ENCODE data around the gene UBA5.
"Not testable (repeated sequence)": the region's sequence is repeated elsewhere in the genome, so short reads cannot be mapped to it uniquely, and the experiment has no call there.

The UBA5 gene

DNA sequence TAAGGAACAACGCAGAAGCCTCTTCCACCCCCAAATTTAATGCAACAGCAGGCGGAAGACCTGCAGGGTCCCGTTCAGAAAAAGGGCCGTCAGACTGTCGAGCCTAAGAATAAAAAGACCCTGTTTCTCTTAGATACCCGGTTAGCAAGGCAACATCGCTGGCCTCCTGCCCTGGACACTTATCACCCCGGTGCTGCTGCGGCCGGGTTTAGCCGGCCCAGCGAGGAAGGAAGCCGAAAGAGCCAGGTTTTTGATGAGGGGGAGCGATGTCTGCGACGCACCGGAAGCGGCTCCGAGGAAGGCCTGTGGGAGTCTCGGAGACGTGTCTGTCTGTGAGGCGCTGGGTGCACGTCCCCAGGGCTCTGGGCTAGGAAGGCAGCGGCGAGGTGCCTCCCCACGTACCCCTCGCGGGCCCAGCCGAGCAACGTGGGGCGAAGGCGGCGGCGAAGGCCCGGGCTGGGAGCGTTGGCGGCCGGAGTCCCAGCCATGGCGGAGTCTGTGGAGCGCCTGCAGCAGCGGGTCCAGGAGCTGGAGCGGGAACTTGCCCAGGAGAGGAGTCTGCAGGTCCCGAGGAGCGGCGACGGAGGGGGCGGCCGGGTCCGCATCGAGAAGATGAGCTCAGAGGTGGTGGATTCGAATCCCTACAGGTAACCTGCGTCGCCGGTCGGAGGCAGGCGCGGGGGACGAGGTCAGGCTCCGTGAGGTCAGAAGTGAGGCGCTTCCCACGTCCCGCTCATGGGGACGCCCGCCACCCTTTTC lies at the start of gene UBA5:
Gene UBA5, plus strand, starts transcription at position 278 of the 759 bp plus-strand sequence. Its CDS starts 209 bp downstream, at position 487.
- peak; percentile 34 to 43 for DNase-seq (ENCODE audit: low read depth in 2 of 2, low spot score in 1 of 2)

DNA sequence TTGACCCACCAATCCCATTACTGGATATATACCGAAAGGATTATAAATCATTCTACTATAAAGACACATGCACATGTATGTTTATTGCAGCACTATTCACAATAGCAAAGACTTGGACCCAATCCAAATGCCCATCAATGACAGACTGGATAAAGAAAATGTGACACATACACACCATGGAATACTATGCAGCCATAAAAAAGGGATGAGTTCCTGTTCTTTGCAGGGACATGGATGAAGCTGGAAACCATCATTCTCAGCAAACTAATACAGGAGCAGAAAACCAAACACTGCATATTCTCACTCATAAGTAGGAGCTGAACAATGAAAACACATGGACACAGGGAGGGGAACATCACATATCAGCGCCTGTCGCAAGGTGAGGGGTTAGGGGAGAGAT lies 44.8 kb upstream of the UBA5 start:
- DNase-seq (ENCODE audit: low read depth in 2 of 2, low spot score in 1 of 2), result not testable (repeated sequence)

DNA sequence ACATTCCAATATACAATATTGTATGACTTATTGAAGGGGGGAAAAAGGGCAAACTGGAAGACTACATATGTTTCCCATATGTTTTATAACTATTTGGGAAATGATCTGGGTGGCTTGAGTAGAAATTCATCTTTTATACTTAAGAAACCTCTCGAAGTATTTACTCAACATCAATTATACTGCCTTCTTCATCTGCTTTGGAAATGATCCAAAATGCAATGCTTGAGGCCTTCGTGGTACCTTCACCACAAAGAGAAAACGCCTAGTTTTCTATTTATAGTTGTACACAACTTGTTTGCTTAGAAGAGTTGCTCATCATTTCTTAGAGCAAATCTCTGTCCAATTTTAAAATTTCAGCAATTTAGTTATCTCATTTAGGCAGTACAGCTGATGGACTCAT lies 44.2 kb upstream of the UBA5 start:
- DNase-seq (ENCODE audit: low read depth in 2 of 2, low spot score in 1 of 2), result no peak

DNA sequence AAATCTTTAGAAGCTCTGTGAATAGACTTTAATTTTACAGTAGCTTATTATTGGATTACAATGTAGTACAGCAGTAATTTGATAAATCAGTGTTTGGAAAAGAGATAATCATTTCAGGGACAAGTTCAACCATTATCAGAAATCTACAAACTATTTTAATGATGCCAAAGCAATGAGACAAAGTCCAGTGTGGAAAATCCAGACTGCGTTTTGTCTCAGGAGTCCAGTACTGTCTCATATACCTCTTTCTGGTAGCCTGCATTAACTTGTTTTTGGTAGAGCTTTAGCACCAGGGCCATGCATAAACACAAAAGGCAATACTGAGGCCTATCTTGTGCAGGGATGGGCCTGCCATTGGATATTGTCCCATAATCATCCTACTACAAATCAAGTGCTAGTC lies 43.3 kb upstream of the UBA5 start:
- no peak for DNase-seq (ENCODE audit: low read depth in 2 of 2, low spot score in 1 of 2)

DNA sequence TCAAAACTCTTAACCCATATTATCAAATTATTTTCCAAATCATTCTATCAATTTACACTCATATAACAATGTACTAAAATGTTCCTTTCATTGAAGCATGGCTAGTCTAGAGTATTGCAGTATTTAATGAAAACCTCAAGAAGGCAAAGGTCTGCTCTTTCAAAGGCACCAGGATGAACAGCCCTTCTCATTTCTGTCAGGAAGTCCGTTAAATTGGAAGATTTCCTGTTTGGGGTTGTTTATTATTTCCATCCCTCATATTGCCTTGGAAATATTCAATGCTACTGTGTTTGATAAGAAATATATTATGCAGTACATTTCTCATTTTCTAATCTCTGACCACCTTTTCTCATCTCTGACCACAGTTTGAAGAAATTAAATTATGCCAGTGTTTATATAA lies 38.0 kb upstream of the UBA5 start:
- DNase-seq (ENCODE audit: low read depth in 2 of 2, low spot score in 1 of 2), result no peak

DNA sequence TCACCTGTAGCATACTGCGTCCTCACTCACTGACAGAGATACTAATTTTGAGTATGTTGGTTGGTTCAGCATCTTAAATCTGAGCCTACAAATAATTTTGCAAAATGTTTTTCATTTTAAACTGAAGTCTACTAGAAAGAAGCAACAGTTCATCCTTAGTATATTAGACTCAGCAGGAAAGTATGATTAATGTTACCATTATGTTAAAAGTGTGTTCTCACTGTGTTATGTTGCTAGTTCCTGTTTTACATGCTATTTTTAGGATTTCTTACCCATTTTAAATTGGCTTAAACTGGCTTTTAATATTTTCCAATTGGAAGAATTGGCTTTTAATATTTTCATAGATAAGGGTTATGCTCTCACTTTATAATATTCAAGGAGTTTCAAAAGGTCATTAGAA lies 37.4 kb upstream of the UBA5 start:
- no peak for DNase-seq (ENCODE audit: low read depth in 2 of 2, low spot score in 1 of 2)

DNA sequence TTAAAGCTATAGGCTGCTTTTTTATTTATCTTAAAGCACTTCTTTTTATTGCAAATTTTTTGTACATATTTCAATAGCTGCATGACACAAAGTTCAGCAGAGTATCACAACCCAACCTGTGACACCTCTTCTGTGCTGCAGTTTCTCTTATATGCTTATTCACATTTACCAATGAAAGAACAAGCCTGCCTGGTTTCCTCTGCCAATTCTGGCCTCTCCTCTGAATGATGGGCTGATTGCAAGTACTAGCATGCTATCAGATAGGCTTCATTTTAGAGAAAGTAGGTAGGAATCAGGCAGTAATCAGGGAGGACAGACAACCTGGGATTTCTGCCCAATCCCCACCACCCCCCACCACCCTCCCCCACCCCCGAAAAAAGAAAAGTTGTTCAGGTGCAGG lies 36.5 kb upstream of the UBA5 start:
- no peak for DNase-seq (ENCODE audit: low read depth in 2 of 2, low spot score in 1 of 2)

DNA sequence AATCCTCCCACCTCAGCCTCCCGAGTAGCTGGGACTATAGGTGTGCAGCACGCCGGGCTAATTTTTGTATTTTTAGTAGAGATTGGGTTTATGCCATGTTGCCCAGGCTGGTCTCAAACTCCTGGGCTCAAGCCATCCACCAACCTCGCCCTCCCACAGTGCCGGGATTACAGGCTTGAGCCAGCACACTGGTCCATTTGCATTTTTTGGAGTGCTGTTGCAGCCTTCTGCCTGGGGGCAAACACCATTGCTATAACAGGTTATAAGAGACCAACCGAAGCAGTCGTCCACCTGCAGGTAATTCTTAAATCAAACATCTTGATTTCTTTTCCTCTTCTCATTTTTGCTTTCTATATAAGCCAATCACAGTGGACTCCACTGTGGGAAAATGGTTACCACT lies 35.3 kb upstream of the UBA5 start:
- no peak for DNase-seq (ENCODE audit: low read depth in 2 of 2, low spot score in 1 of 2)

DNA sequence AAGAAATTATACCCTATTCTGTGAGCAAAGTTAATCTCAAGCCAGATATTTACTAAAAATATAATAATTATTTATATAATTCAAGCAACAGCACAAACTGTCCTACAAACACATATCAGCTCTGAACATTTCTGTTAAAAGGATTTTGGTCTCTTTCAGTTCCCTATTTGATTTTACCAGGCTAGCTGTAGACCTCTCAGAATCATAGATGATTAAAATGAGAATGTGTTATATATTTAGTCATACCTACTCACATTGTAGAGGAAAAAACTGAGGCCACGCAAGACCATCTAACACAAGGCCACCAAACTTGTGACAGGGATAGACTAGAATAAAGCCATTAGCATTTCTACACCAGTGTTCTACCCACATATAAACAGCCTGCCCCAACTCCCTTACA lies 34.5 kb upstream of the UBA5 start:
- no peak for DNase-seq (ENCODE audit: low read depth in 2 of 2, low spot score in 1 of 2)

DNA sequence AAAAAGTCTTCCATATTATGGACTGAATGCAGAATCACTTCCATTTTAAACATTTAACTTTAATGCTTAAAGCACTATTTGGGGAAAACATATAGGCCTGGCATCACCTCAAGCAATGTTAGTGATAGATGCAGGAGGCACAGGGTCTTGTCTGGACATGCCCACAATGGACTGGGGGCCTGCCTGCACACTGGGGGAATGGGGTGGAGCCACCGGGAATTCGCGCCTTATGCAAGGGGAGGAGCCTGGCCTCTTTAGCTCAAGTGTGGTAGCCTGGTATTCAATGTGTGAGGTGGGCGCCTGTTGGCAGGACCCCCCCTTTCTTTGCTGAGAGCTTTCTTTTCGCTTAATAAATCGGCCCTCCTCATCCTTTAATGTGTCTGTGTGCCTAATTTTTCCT lies 33.2 kb upstream of the UBA5 start:
- DNase-seq (ENCODE audit: low read depth in 2 of 2, low spot score in 1 of 2), result no peak

DNA sequence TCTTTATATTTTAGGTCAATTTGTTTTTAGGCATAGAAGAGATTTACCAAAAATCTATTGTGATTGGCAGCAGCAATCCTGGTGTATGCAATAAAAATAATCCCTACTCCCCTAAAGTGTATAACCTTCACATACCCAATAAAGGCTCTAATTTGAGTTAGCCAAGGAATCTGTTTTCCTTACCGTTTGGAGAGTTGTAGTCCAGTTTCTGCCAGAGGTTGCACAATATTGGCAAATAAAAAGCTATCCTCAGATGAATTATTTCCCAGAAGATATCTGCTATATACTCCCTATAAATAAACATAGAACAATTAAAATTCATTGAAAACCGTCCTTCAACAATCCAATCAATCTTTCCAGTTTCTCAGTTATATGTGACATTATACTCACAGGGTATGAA lies 32.0 kb upstream of the UBA5 start:
- no peak for DNase-seq (ENCODE audit: low read depth in 2 of 2, low spot score in 1 of 2)

DNA sequence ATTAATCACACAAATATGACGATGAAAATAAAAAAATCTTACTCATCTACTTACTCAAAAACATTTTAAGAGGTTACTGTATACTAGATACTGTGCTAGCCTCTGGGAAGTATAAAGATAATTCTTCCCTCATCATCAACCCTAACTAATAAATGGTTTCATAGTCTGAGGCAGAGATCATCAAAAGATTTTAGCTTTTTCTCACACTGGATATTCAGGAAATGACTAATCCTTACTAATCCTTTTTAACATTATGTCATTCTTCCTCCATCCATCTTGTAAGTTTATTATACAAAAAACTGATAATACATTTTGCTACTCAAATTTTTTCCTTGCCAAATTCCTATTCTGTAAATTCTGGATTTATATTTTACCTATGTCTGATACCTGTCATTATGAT lies 30.2 kb upstream of the UBA5 start:
- no peak for DNase-seq (ENCODE audit: low read depth in 2 of 2, low spot score in 1 of 2)

DNA sequence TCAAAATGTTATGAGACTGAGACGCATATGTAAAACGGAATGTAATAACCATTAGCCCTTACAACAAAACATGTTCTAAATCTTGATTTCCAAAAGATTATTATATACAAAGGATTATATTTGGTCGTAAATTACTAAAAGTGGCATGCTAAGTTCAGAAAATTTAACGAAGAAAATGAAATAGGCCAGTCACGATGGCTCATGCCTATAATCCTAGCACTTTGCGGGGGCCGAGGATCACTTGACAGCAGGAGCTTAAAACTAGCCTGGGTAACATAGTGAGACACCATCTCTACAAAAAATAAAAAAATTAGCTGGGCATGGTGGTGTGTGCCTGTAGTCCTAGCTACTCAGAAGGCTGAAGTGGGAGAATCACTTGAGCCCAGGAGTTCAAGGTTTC lies 29.5 kb upstream of the UBA5 start:
- DNase-seq (ENCODE audit: low read depth in 2 of 2, low spot score in 1 of 2), result no peak

DNA sequence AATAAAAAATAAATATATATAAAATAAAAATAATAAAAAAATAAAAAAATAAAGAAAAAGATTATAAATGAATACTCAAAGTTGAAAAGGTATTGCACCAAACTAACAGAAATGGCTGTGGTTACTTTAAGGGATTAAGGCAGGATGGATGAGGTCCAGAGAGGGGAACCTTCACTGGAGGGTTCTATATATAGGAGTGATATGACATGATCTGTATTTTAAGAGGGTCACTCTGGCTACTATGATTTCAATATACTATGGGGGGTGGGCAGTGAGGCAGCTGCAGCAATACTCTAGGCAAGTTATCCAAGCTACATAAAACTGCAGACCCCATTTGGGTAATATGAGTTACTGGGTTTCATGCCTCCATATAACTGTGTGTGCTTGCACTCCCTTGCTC lies 25.1 kb upstream of the UBA5 start:
- DNase-seq (ENCODE audit: low read depth in 2 of 2, low spot score in 1 of 2), result no peak

DNA sequence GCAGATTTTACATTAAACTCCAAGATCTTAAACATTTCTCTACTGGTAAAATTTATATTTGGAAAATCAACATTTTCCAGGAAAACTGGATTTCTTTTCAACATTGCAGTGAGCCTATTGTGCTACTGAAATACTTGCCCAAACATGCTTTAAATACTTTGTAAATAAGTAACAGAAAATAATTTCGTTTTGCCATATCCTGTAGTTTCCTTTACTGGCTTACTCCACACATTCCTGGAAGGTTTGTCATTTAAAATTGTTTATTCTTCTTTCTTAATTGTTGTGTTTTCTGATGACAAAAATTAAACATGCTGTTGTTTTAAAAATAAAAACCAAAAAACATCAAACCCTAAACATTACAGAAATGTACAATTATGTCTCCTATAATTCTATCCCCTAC lies 22.5 kb upstream of the UBA5 start:
- no peak for DNase-seq (ENCODE audit: low read depth in 2 of 2, low spot score in 1 of 2)

DNA sequence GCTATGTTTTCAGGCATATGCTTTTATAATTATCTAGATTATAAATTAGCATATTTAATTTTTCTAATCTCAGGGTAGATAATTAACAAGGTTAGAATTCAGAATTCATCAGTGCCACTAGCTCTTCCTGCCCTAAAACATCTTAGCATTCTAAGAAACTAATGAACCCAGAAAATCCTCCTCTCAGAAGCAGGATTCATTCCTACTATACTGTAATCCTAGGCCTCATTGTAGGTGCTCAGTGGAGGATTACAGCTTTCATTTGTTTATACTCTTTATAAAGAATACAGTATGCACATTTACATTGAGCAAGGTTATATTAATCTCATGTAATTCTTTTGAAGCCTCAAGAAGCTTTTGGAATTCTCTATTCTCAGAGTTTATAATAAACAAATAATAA lies 21.4 kb upstream of the UBA5 start:
- no peak for DNase-seq (ENCODE audit: low read depth in 2 of 2, low spot score in 1 of 2)

DNA sequence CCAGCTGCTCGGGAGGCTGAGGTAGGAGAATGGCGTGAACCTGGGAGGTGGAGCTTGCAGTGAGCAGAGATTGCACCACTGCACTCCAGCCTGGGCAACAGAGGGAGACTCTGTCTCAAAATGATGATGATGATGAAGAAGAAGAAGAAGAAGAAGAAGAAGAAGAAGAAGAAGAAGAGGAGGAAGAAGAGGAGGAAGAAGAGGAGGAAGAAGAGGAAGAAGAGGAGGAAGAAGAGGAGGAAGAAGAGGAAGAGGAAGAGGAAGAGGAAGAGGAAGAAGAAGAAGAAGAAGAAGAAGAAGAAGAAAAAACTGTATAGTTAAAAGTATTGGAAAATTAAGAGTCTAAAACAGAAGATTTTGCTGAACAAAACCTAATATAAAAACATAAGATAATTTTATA lies 18.7 kb upstream of the UBA5 start:
- DNase-seq (ENCODE audit: low read depth in 2 of 2, low spot score in 1 of 2), result not testable (repeated sequence)

DNA sequence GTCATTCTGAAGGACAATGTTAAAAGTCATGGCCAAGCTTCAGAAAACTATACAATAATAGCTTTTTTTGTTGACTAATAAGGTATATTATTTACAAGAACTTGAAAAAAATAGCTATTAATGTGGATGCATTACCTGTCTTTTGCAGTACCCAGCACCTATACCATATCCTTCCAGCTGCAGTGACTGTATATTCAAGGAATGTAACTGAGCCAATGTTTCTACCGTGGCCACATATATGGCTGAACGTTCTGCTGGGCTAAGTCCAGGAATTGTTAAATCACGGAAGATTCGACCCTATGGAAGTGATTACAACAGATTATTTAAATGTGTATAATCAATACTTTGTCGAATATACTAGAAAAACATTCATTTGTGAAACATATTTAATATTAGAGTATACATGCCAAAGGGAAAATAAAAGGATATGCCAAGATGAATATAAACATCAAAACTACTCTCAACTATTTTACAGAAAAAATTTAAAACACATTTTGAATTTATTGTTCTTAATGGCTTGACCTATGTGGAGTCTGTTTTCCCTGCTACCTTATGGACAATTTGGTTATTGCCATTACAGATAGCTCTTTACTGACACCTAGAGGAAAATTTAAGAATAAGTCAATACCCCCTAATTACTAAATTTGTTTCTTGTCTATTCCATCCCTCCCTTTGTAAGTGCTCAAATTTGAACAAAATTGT lies 18.1 kb upstream of the UBA5 start:
- no peak for DNase-seq (ENCODE audit: low read depth in 2 of 2, low spot score in 1 of 2)

DNA sequence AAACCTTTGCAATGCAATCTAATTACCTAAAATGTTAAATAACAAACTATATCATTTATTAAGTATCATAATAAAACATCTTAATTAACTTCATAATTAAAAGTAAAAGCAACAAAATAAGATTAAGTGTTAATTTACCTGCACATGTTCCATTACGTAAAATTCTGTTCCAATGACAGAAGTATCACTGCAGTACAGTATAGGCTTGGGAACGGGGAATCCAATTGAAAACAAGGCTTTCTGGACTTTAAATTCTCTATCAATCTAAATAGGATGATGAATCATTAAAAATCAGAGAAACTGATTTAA lies 17.6 kb upstream of the UBA5 start:
- DNase-seq (ENCODE audit: low read depth in 2 of 2, low spot score in 1 of 2), result no peak

DNA sequence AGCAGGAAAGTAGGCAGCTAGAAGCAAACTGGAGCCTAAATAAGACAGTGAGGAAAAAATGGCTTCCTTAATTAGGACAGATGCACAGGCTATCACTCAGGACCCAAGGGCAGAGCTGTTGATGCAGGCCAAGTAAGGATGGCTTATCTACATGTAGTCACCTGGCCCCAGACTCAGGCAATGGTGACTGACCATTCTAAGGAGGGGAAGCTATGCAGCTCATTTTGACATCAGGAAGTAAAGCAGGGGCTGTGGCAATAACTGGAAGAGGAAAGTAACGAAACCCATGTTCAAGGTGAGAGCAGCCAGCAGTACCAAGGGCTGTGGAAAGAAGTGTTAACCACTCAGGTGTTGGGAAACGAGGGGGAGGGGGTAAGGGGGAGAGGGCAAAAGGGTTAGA lies 16.8 kb upstream of the UBA5 start:
- no peak for DNase-seq (ENCODE audit: low read depth in 2 of 2, low spot score in 1 of 2)

DNA sequence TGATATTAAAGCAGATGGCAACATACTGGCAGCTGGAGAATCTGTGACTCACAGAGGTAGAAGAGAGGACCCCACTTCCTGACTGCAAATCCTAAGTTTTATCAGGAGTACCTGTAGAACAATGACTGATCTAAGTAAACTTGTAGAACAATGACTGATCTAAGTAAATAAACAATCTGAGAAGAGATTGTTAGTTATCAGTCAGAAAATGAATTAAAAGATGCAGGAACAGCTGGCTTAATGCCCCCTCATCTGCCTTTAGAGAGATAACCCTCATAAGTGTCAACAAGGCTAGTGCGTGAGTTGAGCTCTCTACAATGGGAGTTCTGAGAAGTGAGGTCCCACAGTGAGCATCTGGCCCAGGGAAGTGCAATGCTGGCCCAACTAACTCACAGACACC lies 15.1 kb upstream of the UBA5 start:
- DNase-seq (ENCODE audit: low read depth in 2 of 2, low spot score in 1 of 2), result no peak

DNA sequence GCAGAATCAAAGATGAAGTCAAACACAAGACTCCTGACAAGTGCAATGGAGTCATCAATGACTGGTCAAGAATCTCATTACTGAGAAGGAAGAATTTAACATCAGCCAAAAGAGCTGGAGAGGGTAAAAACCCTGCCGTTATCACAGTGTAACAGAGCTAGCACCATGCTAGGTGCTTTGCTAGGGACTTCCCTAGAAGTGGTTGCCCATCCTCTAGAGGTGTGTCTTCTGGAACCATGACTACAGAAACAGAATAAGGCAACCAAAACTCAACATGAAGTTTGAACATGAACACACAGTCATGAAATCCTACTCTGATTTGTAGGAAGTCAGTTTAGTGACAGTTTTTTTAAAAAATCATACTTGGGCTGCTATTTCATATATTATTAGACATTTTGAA lies 10.0 kb upstream of the UBA5 start:
- DNase-seq (ENCODE audit: low read depth in 2 of 2, low spot score in 1 of 2), result no peak

DNA sequence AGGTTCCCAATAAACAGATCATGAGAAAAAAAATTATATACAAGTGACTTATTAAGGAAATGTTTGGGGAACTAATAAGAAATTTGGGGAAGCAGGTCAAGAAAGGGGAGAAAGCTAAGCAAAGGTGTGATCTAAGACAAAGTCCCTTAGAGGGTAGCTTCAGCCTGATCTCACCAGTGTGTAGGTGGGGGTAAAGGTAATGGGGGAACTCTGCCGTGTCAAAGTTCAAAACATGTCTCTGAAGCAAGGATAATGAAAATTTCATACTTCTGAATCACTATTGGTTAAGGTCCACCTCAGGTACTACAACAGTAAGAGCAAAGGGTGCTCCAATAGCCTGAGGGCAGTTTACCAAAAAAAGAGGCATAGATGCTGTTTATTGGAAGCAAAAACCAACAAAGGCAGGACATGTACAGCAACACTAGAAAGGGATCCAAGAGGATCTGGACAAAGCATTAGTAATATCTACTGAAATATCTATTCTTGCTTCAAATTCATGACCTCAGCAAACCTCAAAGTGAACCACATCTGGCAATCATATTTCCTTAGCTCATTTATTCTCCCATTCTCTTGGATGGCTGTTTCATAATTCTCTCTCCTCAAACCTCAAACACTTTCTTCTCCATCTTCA lies 7.4 kb upstream of the UBA5 start:
- no peak for DNase-seq (ENCODE audit: low read depth in 2 of 2, low spot score in 1 of 2)

All from stimulated activated CD8-positive, alpha-beta memory T cell treated with anti-CD3 and anti-CD28 coated beads, Interleukin-4, amount 100 ng/mL, for 1 hour (primary cell).